LNCaP clone FGC (cell line): ENCODE measurements around the gene OSBPL8.

ENCODE experiments used
- DNase-seq: peaks from one replicate; pipeline ENCODE4 v3.0.0-alpha.2; 2011; ENCODE audit warnings: low read depth
- H3K4me3 ChIP-seq: 2 replicates; pipeline ENCODE4 v1.5.1; 2011; ENCODE audit warnings: mild to moderate bottlenecking, low read depth, low read length, control low read depth
- CTCF ChIP-seq: IDR thresholded peaks from 2 replicates; pipeline ENCODE4 v1.5.1; 2012; ENCODE audit warnings: mild to moderate bottlenecking; ENCODE audit not compliant: control insufficient read depth, insufficient read depth; ENCODE audit errors: extremely low read depth

Gene OSBPL8

GRCh38 chr12:76559400-76560085 lies at the start of gene OSBPL8:
Gene OSBPL8 (minus strand): TSS chr12:76559771. CDS start chr12:76487551, 72,220 bp downstream.
- H3K4me3 ChIP-seq = peak within 1 kb of the TSS; percentile 98
- peak; percentile 63 for DNase-seq

GRCh38 chr12:76608070-76608469 lies 48.5 kb upstream of the OSBPL8 start:
- DNase-seq = no peak
- H3K4me3 ChIP-seq = no peak overlapping the region
- no peak for TF ChIP-seq CTCF

More at GRCh38 chr12:76559400-76560085, at the start of gene OSBPL8:
- TF ChIP-seq CTCF = peak; percentile 59

- no peak for TF ChIP-seq CTCF
- no peak overlapping the region for H3K4me3 ChIP-seq
- DNase-seq = no peak
Measured at GRCh38 chr12:76595056-76595455, 35.5 kb upstream of the OSBPL8 start.

GRCh38 chr12:76591476-76591875 lies 31.9 kb upstream of the OSBPL8 start:
- H3K4me3 ChIP-seq = no peak overlapping the region
- DNase-seq = no peak
- TF ChIP-seq CTCF = no peak

GRCh38 chr12:76590131-76590530 lies 30.6 kb upstream of the OSBPL8 start:
- no peak overlapping the region for H3K4me3 ChIP-seq
- DNase-seq = no peak
- no peak for TF ChIP-seq CTCF

- DNase-seq = no peak
- no peak for TF ChIP-seq CTCF
- H3K4me3 ChIP-seq = no peak overlapping the region
Measured at GRCh38 chr12:76588881-76589565, 29.5 kb upstream of the OSBPL8 start.
